ENCODE data around the gene RIN3. TPM values are rescaled to one million over a fixed set of nuclear protein-coding genes. Genes with fewer than 3 reads are reported as not detected.

Gene RIN3
- total and polyA plus RNA-seq, 2 donors (not counting 3 experiments of a cell fraction or from before 2014, with no cell fraction given): 5.1 to 20.8 TPM

GRCh38 chr14:92719421-92719820 lies 205.8 kb downstream of the RIN3 start:
- no peaks in the 10 kb centered on the region for H3K36me3 ChIP-seq (ENCODE audit: control insufficient read depth in 2 of 2, extremely low read depth in 1 of 2, insufficient read depth in 2 of 2, low read length in 2 of 2)
- no TSS peak for BruUV-seq (replicated peaks)
- H3K9me1 ChIP-seq (replicated peaks; ENCODE audit: control insufficient read depth, extremely low read depth, insufficient read depth, low read length): no peaks in the 10 kb centered on the region
- H3K27me3 ChIP-seq (ENCODE audit: control insufficient read depth in 2 of 2, insufficient read depth in 2 of 2, low read length in 2 of 2): no peaks in the 10 kb centered on the region
- H2AFZ ChIP-seq (ENCODE audit: low read depth, low read length): no peak overlapping the region
- intact Hi-C loops (cut with micrococcal nuclease): no loop called here
- H3K9ac ChIP-seq (replicated peaks; ENCODE audit: extremely low read depth, insufficient read depth, low read length): no peak overlapping the region
- FAIRE-seq: no peak
- H3K9me3 ChIP-seq (replicated peaks; ENCODE audit: control insufficient read depth, insufficient read depth, low read length): no peaks in the 10 kb centered on the region
- no peaks in the 10 kb centered on the region for H4K20me1 ChIP-seq (replicated peaks; ENCODE audit: control insufficient read depth, extremely low read depth, insufficient read depth, low read length)
- DNase-seq (ENCODE audit: low read depth, low spot score): no peak
- TF ChIP-seq MYC (IDR thresholded peaks at IDR 0.05; ENCODE audit: low read depth, low read length) (no peak), GATA2 (IDR thresholded peaks at IDR 0.05; ENCODE audit: insufficient read depth, insufficient read length, low read depth, low read length) (no peak), POLR2A (IDR thresholded peaks at IDR 0.05; ENCODE audit: low read depth, low read length) (no peak), EZH2 (IDR thresholded peaks at IDR 0.05; ENCODE audit: borderline replicate concordance, low read depth, low read length, severe bottlenecking) (no peak), FOS (IDR thresholded peaks at IDR 0.05; ENCODE audit: borderline replicate concordance, insufficient read depth, low read length) (no peak), JUN (IDR thresholded peaks at IDR 0.05; ENCODE audit: borderline replicate concordance, insufficient read depth, insufficient read length, low read depth) (no peak), POLR2AphosphoS5 (IDR thresholded peaks at IDR 0.05; ENCODE audit: insufficient read depth, low read depth, low read length) (no peak)
- CTCF ChIA-PET: no interaction called here
- H3K27ac ChIP-seq (ENCODE audit: insufficient read depth, low read depth, low read length): no peak overlapping the region
- dilution Hi-C loops (cut with MboI; ENCODE audit: extremely low pct_ligation_motif_present, low sequenced_read_pairs): no loop called here
- POLR2A ChIA-PET: no interaction called here
- no peak overlapping the region for H3K4me3 ChIP-seq (replicated peaks in 1 of 3; ENCODE audit: insufficient read depth in 1 of 3, low read depth in 1 of 3, low read length in 3 of 3)
- H3K4me1 ChIP-seq (ENCODE audit: control insufficient read depth, extremely low read depth, insufficient read depth, low read length): no peaks in the 10 kb centered on the region
- H3K4me2 ChIP-seq (ENCODE audit: insufficient read depth, low read length): no peak overlapping the region
- H3K79me2 ChIP-seq (ENCODE audit: control insufficient read depth, insufficient read depth, low read length): no peaks in the 10 kb centered on the region

GRCh38 chr14:92719890-92720323 lies 206.3 kb downstream of the RIN3 start:
- no peak overlapping the region for H3K27ac ChIP-seq (ENCODE audit: insufficient read depth, low read depth, low read length)
- intact Hi-C loops (cut with micrococcal nuclease): no loop called here
- CTCF ChIA-PET: no interaction called here

More at GRCh38 chr14:92719890-92720323, 206.3 kb downstream of the RIN3 start:
- Histone ChIP-seq H3K4me3 (replicated peaks in 1 of 3; ENCODE audit: insufficient read depth in 1 of 3, low read depth in 1 of 3, low read length in 3 of 3) (no peak overlapping the region), H3K9ac (replicated peaks; ENCODE audit: extremely low read depth, insufficient read depth, low read length) (no peak overlapping the region), H3K9me1 (replicated peaks; ENCODE audit: control insufficient read depth, extremely low read depth, insufficient read depth, low read length) (no peaks in the 10 kb centered on the region), H3K4me2 (ENCODE audit: insufficient read depth, low read length) (no peak overlapping the region), H3K4me1 (ENCODE audit: control insufficient read depth, extremely low read depth, insufficient read depth, low read length) (no peaks in the 10 kb centered on the region), H4K20me1 (replicated peaks; ENCODE audit: control insufficient read depth, extremely low read depth, insufficient read depth, low read length) (no peaks in the 10 kb centered on the region), H3K79me2 (ENCODE audit: control insufficient read depth, insufficient read depth, low read length) (no peaks in the 10 kb centered on the region), H2AFZ (ENCODE audit: low read depth, low read length) (no peak overlapping the region), H3K36me3 (ENCODE audit: control insufficient read depth in 2 of 2, extremely low read depth in 1 of 2, insufficient read depth in 2 of 2, low read length in 2 of 2) (no peaks in the 10 kb centered on the region), H3K9me3 (replicated peaks; ENCODE audit: control insufficient read depth, insufficient read depth, low read length) (no peaks in the 10 kb centered on the region), H3K27me3 (ENCODE audit: control insufficient read depth in 2 of 2, insufficient read depth in 2 of 2, low read length in 2 of 2) (no peaks in the 10 kb centered on the region)
- TF ChIP-seq POLR2AphosphoS5 (IDR thresholded peaks at IDR 0.05; ENCODE audit: insufficient read depth, low read depth, low read length) (no peak), CTCF (IDR thresholded peaks at IDR 0.05; ENCODE audit: extremely low read depth in 1 of 2, insufficient read depth in 1 of 2, low read depth in 1 of 2, low read length in 2 of 2) (no peak), POLR2A (IDR thresholded peaks at IDR 0.05; ENCODE audit: low read depth, low read length) (no peak), FOS (IDR thresholded peaks at IDR 0.05; ENCODE audit: borderline replicate concordance, insufficient read depth, low read length) (no peak), MYC (IDR thresholded peaks at IDR 0.05; ENCODE audit: low read depth, low read length) (no peak), EZH2 (IDR thresholded peaks at IDR 0.05; ENCODE audit: borderline replicate concordance, low read depth, low read length, severe bottlenecking) (no peak), GATA2 (IDR thresholded peaks at IDR 0.05; ENCODE audit: insufficient read depth, insufficient read length, low read depth, low read length) (no peak), JUN (IDR thresholded peaks at IDR 0.05; ENCODE audit: borderline replicate concordance, insufficient read depth, insufficient read length, low read depth) (no peak)
- TF ChIP-seq, protein P1, sequence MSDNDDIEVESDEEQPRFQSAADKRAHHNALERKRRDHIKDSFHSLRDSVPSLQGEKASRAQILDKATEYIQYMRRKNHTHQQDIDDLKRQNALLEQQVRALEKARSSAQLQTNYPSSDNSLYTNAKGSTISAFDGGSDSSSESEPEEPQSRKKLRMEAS (IDR thresholded peaks at IDR 0.05; ENCODE audit: insufficient read depth, insufficient read length): no peak
- BruUV-seq (replicated peaks): no TSS peak
- dilution Hi-C loops (cut with MboI; ENCODE audit: extremely low pct_ligation_motif_present, low sequenced_read_pairs): no loop called here
- DNase-seq (ENCODE audit: low read depth, low spot score): no peak
- POLR2A ChIA-PET: no interaction called here
- no peak for FAIRE-seq
